ENCODE data around the gene MYH16. TPM values are rescaled to one million over a fixed set of nuclear protein-coding genes. Genes with fewer than 3 reads are reported as not detected.

The MYH16 gene
- total and polyA plus RNA-seq, 9 of the 15 experiments (the other 6 are each of a cell fraction or from before 2014, with no cell fraction given): 0.09 TPM; not detected in 8

DNA sequence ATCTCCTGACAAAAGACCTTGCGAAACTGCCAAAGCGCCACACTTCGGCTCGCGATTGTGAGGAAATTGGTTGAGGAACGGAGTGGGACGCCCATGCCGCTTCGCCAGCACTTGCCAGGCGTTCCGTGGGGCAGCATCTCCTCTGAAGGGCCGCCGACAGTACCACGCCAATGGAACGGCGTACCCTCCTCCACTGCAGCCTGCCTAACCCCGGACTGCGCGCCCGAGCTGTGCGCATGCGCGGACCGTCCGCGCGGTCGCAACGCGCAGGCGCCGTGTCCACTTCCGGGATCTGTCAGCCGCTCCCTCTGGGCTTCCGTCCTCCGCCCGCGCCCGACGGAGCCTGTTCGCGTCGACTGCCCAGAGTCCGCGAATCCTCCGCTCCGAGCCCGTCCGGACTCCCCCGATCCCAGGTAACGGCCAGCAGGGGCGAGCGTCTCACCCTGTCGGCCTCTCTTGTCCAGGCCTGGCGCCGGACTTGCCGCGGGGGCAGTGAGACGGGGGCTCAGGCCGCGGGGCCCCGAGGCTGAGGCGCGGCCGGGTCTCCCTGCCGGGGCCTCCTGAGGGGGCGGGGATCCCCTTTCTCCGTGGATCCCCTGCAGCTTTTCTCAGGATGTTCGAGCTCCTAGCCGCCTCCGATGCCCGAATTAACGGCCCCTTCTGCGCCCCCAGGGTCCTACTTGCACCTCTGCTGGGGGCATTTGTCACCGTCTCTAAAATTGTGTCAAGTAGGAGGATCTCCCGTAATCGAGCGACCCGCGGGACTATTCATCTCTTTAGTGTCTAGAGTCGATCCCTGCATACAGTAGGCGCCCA lies 53.2 kb downstream of the MYH16 start, which contains the start of gene ARPC1A (continued):
- TF ChIP-seq, protein P1, sequence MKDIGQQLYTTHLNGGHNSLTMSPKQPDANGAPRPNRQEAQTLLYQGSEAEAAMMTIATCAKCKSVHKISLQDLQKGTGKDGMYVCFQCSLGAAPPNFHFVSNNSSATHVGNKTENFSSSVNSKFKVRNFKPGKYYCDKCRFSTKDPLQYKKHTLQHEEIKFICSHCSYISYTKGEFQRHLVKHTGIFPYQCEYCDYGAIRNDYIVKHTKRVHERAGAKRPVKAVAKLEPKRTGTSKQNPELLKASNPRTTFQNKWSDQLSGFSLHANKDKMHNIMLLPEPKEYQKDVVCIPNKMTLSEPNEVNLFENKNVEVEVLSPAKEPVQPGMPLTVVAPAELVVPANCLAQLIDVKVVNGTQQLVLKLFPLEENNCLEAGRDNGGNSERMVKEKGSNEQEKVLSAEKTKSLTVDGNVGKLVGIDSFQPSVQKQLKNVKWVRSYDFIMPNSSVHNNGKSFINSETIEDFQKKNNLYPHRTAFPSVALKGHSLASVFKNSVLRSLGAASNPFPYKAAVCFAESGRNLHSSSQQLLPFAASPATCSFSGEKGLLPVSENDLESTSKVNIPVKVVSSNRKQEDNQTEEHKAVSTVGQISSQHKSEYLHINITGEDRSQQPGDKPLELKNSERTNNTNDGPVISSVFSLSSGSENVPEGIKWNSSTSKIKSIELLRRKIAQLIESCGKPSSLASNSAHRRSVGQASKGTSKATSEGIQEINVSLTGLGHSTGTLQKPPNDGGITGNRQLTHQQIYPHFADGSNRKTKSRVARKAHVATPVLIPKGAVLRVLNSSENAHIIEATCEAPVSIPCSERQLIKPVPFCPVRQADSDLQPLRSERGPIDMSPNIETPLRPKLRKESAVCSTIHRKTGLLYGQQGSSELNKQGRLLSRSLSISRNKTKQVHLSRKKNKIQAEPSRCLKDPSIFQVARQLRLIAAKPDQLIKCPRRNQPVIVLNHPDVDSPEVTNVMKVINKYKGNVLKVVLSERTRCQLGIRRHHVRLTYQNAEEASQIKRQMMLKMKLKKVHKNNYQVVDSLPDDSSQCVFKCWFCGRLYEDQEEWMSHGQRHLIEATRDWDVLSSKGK (CRISPR knock-in tag; IDR thresholded peaks at IDR 0.05): no peak
- TF ChIP-seq, protein P2, sequence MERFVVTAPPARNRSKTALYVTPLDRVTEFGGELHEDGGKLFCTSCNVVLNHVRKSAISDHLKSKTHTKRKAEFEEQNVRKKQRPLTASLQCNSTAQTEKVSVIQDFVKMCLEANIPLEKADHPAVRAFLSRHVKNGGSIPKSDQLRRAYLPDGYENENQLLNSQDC (CRISPR knock-in tag; IDR thresholded peaks at IDR 0.05): peak; percentile 2; the same call in 1 of the 2 replicates
- TF ChIP-seq POLR2AphosphoS5 (IDR thresholded peaks at IDR 0.05; ENCODE audit: control insufficient read depth, insufficient read depth, low read depth, low read length): peak; percentile 94
- no peak for TF ChIP-seq MAFG (tag; conservative IDR thresholded peaks at IDR 0.05)
- TF ChIP-seq, protein P3, sequence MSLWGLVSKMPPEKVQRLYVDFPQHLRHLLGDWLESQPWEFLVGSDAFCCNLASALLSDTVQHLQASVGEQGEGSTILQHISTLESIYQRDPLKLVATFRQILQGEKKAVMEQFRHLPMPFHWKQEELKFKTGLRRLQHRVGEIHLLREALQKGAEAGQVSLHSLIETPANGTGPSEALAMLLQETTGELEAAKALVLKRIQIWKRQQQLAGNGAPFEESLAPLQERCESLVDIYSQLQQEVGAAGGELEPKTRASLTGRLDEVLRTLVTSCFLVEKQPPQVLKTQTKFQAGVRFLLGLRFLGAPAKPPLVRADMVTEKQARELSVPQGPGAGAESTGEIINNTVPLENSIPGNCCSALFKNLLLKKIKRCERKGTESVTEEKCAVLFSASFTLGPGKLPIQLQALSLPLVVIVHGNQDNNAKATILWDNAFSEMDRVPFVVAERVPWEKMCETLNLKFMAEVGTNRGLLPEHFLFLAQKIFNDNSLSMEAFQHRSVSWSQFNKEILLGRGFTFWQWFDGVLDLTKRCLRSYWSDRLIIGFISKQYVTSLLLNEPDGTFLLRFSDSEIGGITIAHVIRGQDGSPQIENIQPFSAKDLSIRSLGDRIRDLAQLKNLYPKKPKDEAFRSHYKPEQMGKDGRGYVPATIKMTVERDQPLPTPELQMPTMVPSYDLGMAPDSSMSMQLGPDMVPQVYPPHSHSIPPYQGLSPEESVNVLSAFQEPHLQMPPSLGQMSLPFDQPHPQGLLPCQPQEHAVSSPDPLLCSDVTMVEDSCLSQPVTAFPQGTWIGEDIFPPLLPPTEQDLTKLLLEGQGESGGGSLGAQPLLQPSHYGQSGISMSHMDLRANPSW (CRISPR knock-in tag; IDR thresholded peaks at IDR 0.05): no peak; the same call in 1 of the 2 replicates
- no peak for TF ChIP-seq ZNF124 (CRISPR knock-in tag; IDR thresholded peaks at IDR 0.05)
- 0 out of 2 replicates have a peak, but pooled peaks have one; percentile 41 for TF ChIP-seq CHD2 (IDR thresholded peaks at IDR 0.05; ENCODE audit: low read depth, low read length)
- TF ChIP-seq NCOA4 (IDR thresholded peaks at IDR 0.05; ENCODE audit: partially characterized antibody): no peak
- peak; percentile 89; the same call in 1 of the 2 replicates for TF ChIP-seq ELF4 (CRISPR knock-in tag; IDR thresholded peaks at IDR 0.05)
- TF ChIP-seq PHB (CRISPR knock-in tag; IDR thresholded peaks at IDR 0.05): peak; percentile 41; the same call in 1 of the 2 replicates
- TF ChIP-seq ZNF133 (CRISPR knock-in tag; IDR thresholded peaks at IDR 0.05): no peak
- no peak for TF ChIP-seq RBM25 (IDR thresholded peaks at IDR 0.05; ENCODE audit: low read depth, low read length, severe bottlenecking)
- peak; percentile 57 for TF ChIP-seq JUND (IDR thresholded peaks at IDR 0.05; ENCODE audit: borderline replicate concordance, low read depth, low read length)
- no peak for TF ChIP-seq JUND (tag; IDR thresholded peaks at IDR 0.05; ENCODE audit: borderline replicate concordance, low read depth, low read length)
- TF ChIP-seq PCBP1 (IDR thresholded peaks at IDR 0.05; ENCODE audit: low read depth, low read length, poor library complexity, severe bottlenecking): peak; percentile 61
- 0 out of 2 replicates have a peak, but pooled peaks have one; percentile 44 for TF ChIP-seq HIVEP1 (CRISPR knock-in tag; IDR thresholded peaks at IDR 0.05)
- TF ChIP-seq TOE1 (IDR thresholded peaks at IDR 0.05; ENCODE audit: borderline replicate concordance): peak; percentile 71; the same call in 1 of the 2 replicates
- TF ChIP-seq TOE1 (CRISPR knock-in tag; IDR thresholded peaks at IDR 0.05; ENCODE audit: borderline replicate concordance, low read depth): no peak
- TF ChIP-seq ZNF707 (CRISPR knock-in tag; conservative IDR thresholded peaks at IDR 0.05): no peak
- no peak for TF ChIP-seq TEAD4 (IDR thresholded peaks at IDR 0.05; ENCODE audit: low read length)
- no peak for TF ChIP-seq TEAD4 (CRISPR knock-in tag; IDR thresholded peaks at IDR 0.05; ENCODE audit: borderline replicate concordance)
- TF ChIP-seq COPS2 (conservative IDR thresholded peaks at IDR 0.05): no peak
- peak; percentile 98 for TF ChIP-seq MTA3 (IDR thresholded peaks at IDR 0.05; ENCODE audit: borderline replicate concordance)

Data from K562 (cell line).